ENCODE measurements around the gene CTNNA1. TPM values are rescaled to one million over a fixed set of nuclear protein-coding genes. Genes with fewer than 3 reads are reported as not detected.

The CTNNA1 gene
- total RNA-seq, 3 donors from 2014 or later (not counting 1 experiment from before 2014, with no cell fraction given) = 34.4 to 53.0 (median 49.8) TPM

DNA sequence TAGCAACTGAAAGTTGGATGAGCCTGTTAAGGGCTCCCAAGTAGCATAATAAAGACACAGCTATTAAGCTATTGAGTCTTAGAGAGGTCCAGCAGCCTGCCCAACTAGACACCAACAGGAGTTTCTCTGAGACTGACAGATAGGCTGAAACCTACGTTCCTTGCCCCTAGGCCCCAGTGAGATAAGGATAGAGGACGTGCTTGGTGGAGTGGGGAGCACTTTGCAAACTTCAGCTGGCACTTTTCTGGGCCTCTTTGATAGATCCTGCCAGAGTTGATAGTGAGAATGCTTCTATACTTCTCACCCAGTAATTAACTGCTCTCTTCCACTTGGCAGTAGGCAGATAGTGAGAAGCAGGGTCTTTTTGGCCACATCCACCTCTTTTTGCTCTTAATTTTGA, 20.8 kb upstream of the CTNNA1 start:
- TF ChIP-seq, protein P1, sequence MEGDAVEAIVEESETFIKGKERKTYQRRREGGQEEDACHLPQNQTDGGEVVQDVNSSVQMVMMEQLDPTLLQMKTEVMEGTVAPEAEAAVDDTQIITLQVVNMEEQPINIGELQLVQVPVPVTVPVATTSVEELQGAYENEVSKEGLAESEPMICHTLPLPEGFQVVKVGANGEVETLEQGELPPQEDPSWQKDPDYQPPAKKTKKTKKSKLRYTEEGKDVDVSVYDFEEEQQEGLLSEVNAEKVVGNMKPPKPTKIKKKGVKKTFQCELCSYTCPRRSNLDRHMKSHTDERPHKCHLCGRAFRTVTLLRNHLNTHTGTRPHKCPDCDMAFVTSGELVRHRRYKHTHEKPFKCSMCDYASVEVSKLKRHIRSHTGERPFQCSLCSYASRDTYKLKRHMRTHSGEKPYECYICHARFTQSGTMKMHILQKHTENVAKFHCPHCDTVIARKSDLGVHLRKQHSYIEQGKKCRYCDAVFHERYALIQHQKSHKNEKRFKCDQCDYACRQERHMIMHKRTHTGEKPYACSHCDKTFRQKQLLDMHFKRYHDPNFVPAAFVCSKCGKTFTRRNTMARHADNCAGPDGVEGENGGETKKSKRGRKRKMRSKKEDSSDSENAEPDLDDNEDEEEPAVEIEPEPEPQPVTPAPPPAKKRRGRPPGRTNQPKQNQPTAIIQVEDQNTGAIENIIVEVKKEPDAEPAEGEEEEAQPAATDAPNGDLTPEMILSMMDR (IDR thresholded peaks at IDR 0.05) = no peak
- H3K4me3 Mint-ChIP-seq = no peak overlapping the region

DNA sequence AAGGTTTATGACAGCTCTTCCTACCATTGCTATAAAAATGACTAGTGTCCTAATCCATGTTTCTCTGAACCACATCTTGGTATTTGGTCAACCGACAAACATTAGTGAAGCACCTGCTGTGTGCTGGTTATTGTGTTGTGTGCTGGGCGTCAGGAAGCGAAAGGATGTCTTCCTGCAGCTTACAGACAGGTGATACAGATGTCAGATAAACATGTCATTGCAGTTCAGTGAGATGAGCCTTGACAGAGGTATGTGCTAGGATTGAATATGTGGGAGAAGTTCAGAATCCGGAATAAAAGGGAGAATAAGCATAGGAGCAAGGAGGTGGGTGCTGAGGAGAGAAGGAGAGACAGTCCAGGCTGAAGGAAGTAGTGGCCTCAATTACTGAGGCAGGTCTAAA, 20.3 kb upstream of the CTNNA1 start:
- WGBS (ENCODE audit: insufficient coverage) = 89% methylated on average over 4 of the region's 4 CpGs
- Histone ChIP-seq H3K4me3 (ENCODE audit: low read length) (no peak overlapping the region), H3K4me1 (ENCODE audit: control insufficient read depth, insufficient read depth, low read length) (no peaks in the 10 kb centered on the region), H3K27me3 (ENCODE audit: control insufficient read depth, insufficient read depth, low read length) (no peaks in the 10 kb centered on the region), H3K27ac (ENCODE audit: low read length) (no peak overlapping the region), H3K36me3 (ENCODE audit: control insufficient read depth, insufficient read depth, low read length) (no peaks in the 10 kb centered on the region), H3K9me3 (ENCODE audit: control insufficient read depth, insufficient read depth, low read length) (no peaks in the 10 kb centered on the region)
- DNase-seq = no peak
- Mint-ChIP-seq H3K4me1 (no peaks in the 10 kb centered on the region), H3K27me3 (ENCODE audit: low read depth in 2 of 2) (peaks cover 7 to 10% of the 10 kb centered on the region in 2 donors), H3K9me3 (no peaks in the 10 kb centered on the region), H3K4me3 (no peak overlapping the region), H3K27ac (no peak overlapping the region), H3K36me3 (no peaks in the 10 kb centered on the region)
- no peak for ATAC-seq
- intact Hi-C loops (cut with micrococcal nuclease) = no loop called here
- TF ChIP-seq, protein P1 (IDR thresholded peaks at IDR 0.05) = no peak

More for the DNA sequence above, 20.8 kb upstream of the CTNNA1 start:
- H3K27ac Mint-ChIP-seq = no peak overlapping the region
- no peaks in the 10 kb centered on the region for H3K36me3 ChIP-seq (ENCODE audit: control insufficient read depth, insufficient read depth, low read length)
- no peak for DNase-seq
- H3K36me3 Mint-ChIP-seq = no peaks in the 10 kb centered on the region
- no peaks in the 10 kb centered on the region for H3K9me3 ChIP-seq (ENCODE audit: control insufficient read depth, insufficient read depth, low read length)
- H3K4me1 ChIP-seq (ENCODE audit: control insufficient read depth, insufficient read depth, low read length) = no peaks in the 10 kb centered on the region
- WGBS (ENCODE audit: insufficient coverage) = 100% methylated on average over 2 of the region's 2 CpGs
- no peak for ATAC-seq
- intact Hi-C loops (cut with micrococcal nuclease) = no loop called here
- H3K4me1 Mint-ChIP-seq = peaks cover 0 to 2% of the 10 kb centered on the region in 2 donors
- H3K27me3 ChIP-seq (ENCODE audit: control insufficient read depth, insufficient read depth, low read length) = no peaks in the 10 kb centered on the region
- no peaks in the 10 kb centered on the region for H3K9me3 Mint-ChIP-seq
- no peak overlapping the region for H3K27ac ChIP-seq (ENCODE audit: low read length)
- H3K4me3 ChIP-seq (ENCODE audit: low read length) = no peak overlapping the region
- peaks cover 9 to 14% of the 10 kb centered on the region in 2 donors for H3K27me3 Mint-ChIP-seq (ENCODE audit: low read depth in 2 of 2)

DNA sequence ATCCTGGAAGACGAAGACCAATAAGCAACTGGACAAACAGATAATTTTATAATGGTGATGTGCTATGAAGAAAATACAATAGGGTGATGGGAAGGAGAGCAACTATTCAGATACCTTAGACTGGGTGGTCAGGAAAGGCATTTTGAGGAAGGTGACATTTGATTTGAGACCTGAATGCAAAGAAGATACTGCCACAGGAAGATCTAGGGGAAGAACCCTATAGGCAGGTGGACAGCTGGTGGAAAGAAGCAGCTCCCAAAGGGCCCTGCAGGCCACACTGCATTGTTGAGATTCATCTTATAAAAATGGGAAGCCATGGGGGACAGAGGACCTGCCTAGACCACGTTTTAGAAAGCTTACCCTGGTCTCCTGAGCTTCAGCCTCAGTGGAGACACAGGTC, 19.7 kb upstream of the CTNNA1 start:
- ATAC-seq (no peak), DNase-seq (no peak)
- Mint-ChIP-seq H3K27ac (no peak overlapping the region), H3K4me3 (no peak overlapping the region), H3K36me3 (no peaks in the 10 kb centered on the region), H3K4me1 (no peaks in the 10 kb centered on the region), H3K27me3 (ENCODE audit: low read depth in 2 of 2) (peaks cover 7 to 11% of the 10 kb centered on the region in 2 donors), H3K9me3 (no peaks in the 10 kb centered on the region)
- intact Hi-C loops (cut with micrococcal nuclease) = no loop called here
- H3K36me3 ChIP-seq (ENCODE audit: control insufficient read depth, insufficient read depth, low read length) = no peaks in the 10 kb centered on the region
- 72% methylated on average over 2 of the region's 2 CpGs for WGBS (ENCODE audit: insufficient coverage)
- H3K4me1 ChIP-seq (ENCODE audit: control insufficient read depth, insufficient read depth, low read length) = no peaks in the 10 kb centered on the region
- TF ChIP-seq, protein P1 (IDR thresholded peaks at IDR 0.05) = no peak
- H3K4me3 ChIP-seq (ENCODE audit: low read length) = no peak overlapping the region
- H3K27me3 ChIP-seq (ENCODE audit: control insufficient read depth, insufficient read depth, low read length) = no peaks in the 10 kb centered on the region
- no peaks in the 10 kb centered on the region for H3K9me3 ChIP-seq (ENCODE audit: control insufficient read depth, insufficient read depth, low read length)
- no peak overlapping the region for H3K27ac ChIP-seq (ENCODE audit: low read length)

DNA sequence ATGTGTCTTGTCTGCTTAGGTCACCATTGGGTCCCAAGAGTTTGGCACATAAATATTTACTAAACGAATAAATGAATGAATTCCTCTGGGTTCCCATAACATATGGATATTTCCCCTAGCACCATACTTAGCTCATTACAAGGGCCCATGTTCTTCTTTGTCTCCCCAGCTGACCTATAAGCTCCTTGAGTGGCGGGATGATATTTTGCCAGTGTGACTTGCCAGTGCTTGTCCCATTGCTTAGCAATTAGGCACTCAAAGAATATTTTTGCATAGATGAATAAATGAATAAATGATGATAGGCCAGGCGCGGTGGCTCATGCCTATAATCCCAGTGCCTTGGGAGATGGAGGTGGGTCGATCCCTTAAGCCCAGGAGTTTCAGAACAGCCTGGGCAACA, 16.9 kb upstream of the CTNNA1 start:
- Histone ChIP-seq H3K27me3 (ENCODE audit: control insufficient read depth, insufficient read depth, low read length) (no peaks in the 10 kb centered on the region), H3K9me3 (ENCODE audit: control insufficient read depth, insufficient read depth, low read length) (no peaks in the 10 kb centered on the region), H3K4me1 (ENCODE audit: control insufficient read depth, insufficient read depth, low read length) (no peaks in the 10 kb centered on the region), H3K4me3 (ENCODE audit: low read length) (no peak overlapping the region), H3K36me3 (ENCODE audit: control insufficient read depth, insufficient read depth, low read length) (no peaks in the 10 kb centered on the region), H3K27ac (ENCODE audit: low read length) (no peak overlapping the region)
- Mint-ChIP-seq H3K9me3 (no peaks in the 10 kb centered on the region), H3K36me3 (no peaks in the 10 kb centered on the region), H3K27me3 (ENCODE audit: low read depth in 2 of 2) (peaks cover 0 to 11% of the 10 kb centered on the region in 2 donors), H3K27ac (no peak overlapping the region), H3K4me3 (no peak overlapping the region), H3K4me1 (no peaks in the 10 kb centered on the region)
- DNase-seq (no peak), ATAC-seq (no peak)
- intact Hi-C loops (cut with micrococcal nuclease) = no loop called here
- 85% methylated on average over 5 of the region's 5 CpGs for WGBS (ENCODE audit: insufficient coverage)
- TF ChIP-seq, protein P1 (IDR thresholded peaks at IDR 0.05) = no peak

Measured in natural killer cell (primary cell).